HepG2 (cell line): ENCODE data around the gene GRB2. TPM values are rescaled to one million over a fixed set of nuclear protein-coding genes. Genes with fewer than 3 reads are reported as not detected.

Experiments
- FOXO1 ChIP-seq: sonication (generic); formaldehyde crosslinking; IDR thresholded peaks from 2 replicates; pipeline ENCODE4 v1.4.0; 2020; ENCODE audit warnings: missing genetic modification reagents
- NR2F2 ChIP-seq: IDR thresholded peaks from 2 replicates; pipeline ENCODE4 v1.6.1; 2012; ENCODE audit warnings: low read depth, inconsistent platforms, borderline replicate concordance
- RCOR2 ChIP-seq: IDR thresholded peaks from 2 replicates; pipeline ENCODE4 v1.6.1; 2016; ENCODE audit warnings: missing biosample characterization, missing genetic modification reagents
- RXRB ChIP-seq: IDR thresholded peaks from 2 replicates; pipeline ENCODE4 v1.6.1; 2016; ENCODE audit warnings: borderline replicate concordance, missing genetic modification reagents, missing compliant biosample characterization
- SAP130 ChIP-seq: IDR thresholded peaks from 2 replicates; pipeline ENCODE4 v1.6.1; 2016; ENCODE audit warnings: low read depth
- TEAD3 ChIP-seq: optimal IDR thresholded peaks from 2 replicates; pipeline ENCODE3; 2016; ENCODE audit warnings: borderline replicate concordance
- TERF1 ChIP-seq: sonication (generic); formaldehyde crosslinking; IDR thresholded peaks from 2 replicates; pipeline ENCODE4 v1.8.0; 2022; ENCODE audit warnings: mild to moderate bottlenecking, missing genetic modification reagents, moderate library complexity
- ZNF460 ChIP-seq: sonication (generic); formaldehyde crosslinking; IDR thresholded peaks from 2 replicates; pipeline ENCODE4 v1.5.1; 2020; ENCODE audit warnings: missing genetic modification reagents, mild to moderate bottlenecking, borderline replicate concordance
- ZNF770 ChIP-seq: sonication (generic); formaldehyde crosslinking; IDR thresholded peaks from 2 replicates; pipeline ENCODE4 v1.5.0; 2020; ENCODE audit warnings: mild to moderate bottlenecking, missing genetic modification reagents
- polyA plus RNA-seq, 8 experiments: library from polyadenylated mRNA; depleted of rRNA in 3 of 8; stranded (reverse) in 7 of 8; unstranded in 1 of 8; fragments of >200 nt; fragmentation: Illumina TruSeq in 4 of 8; extraction: Trizol in 4 of 8; gene quantifications; 2 replicates each; pipeline versions ENCODE4 v1.2.1 to v1.2.3, GENCODE V29; 2011 to 2016; ENCODE audit warnings: low read depth in 4 of 8, missing spikeins in 1 of 8, mixed read lengths in 1 of 8; ENCODE audit not compliant: insufficient read depth in 1 of 8
- total RNA-seq, 5 experiments: library from RNA; depleted of rRNA; stranded (reverse); fragments of >200 nt; fragmentation: Illumina TruSeq; extraction: Trizol; gene quantifications; 2 replicates each; pipeline ENCODE4 v1.2.3, GENCODE V29; 2016; ENCODE audit warnings: low read depth in 1 of 5
- TF ChIP-seq, protein P1 (sequence below): sonication (generic); formaldehyde crosslinking; conservative IDR thresholded peaks from 2 replicates; pipeline ENCODE4 v1.4.0; 2020; ENCODE audit warnings: mild to moderate bottlenecking, missing genetic modification reagents, moderate library complexity
- TF ChIP-seq, protein P2 (sequence below): sonication (generic); formaldehyde crosslinking; IDR thresholded peaks from 2 replicates; pipeline ENCODE4 v1.5.0; 2020; ENCODE audit warnings: mild to moderate bottlenecking, missing genetic modification reagents, borderline replicate concordance
- TF ChIP-seq, protein P3 (sequence below): sonication (generic); formaldehyde crosslinking; IDR thresholded peaks from 2 replicates; pipeline ENCODE4 v1.5.1; 2020; ENCODE audit warnings: mild to moderate bottlenecking, missing genetic modification reagents

Gene GRB2
- total and polyA plus RNA-seq, 2 of the 13 experiments (the other 11 are each of a cell fraction or from before 2014, with no cell fraction given) = 84.6 to 92.3 TPM

- TF ChIP-seq, protein P1, sequence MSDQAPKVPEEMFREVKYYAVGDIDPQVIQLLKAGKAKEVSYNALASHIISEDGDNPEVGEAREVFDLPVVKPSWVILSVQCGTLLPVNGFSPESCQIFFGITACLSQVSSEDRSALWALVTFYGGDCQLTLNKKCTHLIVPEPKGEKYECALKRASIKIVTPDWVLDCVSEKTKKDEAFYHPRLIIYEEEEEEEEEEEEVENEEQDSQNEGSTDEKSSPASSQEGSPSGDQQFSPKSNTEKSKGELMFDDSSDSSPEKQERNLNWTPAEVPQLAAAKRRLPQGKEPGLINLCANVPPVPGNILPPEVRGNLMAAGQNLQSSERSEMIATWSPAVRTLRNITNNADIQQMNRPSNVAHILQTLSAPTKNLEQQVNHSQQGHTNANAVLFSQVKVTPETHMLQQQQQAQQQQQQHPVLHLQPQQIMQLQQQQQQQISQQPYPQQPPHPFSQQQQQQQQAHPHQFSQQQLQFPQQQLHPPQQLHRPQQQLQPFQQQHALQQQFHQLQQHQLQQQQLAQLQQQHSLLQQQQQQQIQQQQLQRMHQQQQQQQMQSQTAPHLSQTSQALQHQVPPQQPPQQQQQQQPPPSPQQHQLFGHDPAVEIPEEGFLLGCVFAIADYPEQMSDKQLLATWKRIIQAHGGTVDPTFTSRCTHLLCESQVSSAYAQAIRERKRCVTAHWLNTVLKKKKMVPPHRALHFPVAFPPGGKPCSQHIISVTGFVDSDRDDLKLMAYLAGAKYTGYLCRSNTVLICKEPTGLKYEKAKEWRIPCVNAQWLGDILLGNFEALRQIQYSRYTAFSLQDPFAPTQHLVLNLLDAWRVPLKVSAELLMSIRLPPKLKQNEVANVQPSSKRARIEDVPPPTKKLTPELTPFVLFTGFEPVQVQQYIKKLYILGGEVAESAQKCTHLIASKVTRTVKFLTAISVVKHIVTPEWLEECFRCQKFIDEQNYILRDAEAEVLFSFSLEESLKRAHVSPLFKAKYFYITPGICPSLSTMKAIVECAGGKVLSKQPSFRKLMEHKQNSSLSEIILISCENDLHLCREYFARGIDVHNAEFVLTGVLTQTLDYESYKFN (CRISPR knock-in tag) = 0 out of 2 replicates have a peak, but pooled peaks have one; percentile 16
- peak; percentile 88 for TF ChIP-seq ZNF460
- peak; percentile 29; the same call in 1 of the 2 replicates for TF ChIP-seq RXRB (CRISPR knock-in tag)
- peak; percentile 57 for TF ChIP-seq TEAD3
- TF ChIP-seq FOXO1 (CRISPR knock-in tag) = 0 out of 2 replicates have a peak, but pooled peaks have one; percentile 17
- TF ChIP-seq, protein P2, sequence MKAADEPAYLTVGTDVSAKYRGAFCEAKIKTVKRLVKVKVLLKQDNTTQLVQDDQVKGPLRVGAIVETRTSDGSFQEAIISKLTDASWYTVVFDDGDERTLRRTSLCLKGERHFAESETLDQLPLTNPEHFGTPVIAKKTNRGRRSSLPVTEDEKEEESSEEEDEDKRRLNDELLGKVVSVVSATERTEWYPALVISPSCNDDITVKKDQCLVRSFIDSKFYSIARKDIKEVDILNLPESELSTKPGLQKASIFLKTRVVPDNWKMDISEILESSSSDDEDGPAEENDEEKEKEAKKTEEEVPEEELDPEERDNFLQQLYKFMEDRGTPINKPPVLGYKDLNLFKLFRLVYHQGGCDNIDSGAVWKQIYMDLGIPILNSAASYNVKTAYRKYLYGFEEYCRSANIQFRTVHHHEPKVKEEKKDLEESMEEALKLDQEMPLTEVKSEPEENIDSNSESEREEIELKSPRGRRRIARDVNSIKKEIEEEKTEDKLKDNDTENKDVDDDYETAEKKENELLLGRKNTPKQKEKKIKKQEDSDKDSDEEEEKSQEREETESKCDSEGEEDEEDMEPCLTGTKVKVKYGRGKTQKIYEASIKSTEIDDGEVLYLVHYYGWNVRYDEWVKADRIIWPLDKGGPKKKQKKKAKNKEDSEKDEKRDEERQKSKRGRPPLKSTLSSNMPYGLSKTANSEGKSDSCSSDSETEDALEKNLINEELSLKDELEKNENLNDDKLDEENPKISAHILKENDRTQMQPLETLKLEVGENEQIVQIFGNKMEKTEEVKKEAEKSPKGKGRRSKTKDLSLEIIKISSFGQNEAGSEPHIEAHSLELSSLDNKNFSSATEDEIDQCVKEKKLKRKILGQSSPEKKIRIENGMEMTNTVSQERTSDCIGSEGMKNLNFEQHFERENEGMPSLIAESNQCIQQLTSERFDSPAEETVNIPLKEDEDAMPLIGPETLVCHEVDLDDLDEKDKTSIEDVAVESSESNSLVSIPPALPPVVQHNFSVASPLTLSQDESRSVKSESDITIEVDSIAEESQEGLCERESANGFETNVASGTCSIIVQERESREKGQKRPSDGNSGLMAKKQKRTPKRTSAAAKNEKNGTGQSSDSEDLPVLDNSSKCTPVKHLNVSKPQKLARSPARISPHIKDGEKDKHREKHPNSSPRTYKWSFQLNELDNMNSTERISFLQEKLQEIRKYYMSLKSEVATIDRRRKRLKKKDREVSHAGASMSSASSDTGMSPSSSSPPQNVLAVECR (CRISPR knock-in tag) = peak; percentile 16; the same call in 1 of the 2 replicates
- TF ChIP-seq ZNF770 (CRISPR knock-in tag) = peak; percentile 98
- no peak for TF ChIP-seq TERF1 (CRISPR knock-in tag)
- TF ChIP-seq NR2F2 = 0 out of 2 replicates have a peak, but pooled peaks have one; percentile 65
- TF ChIP-seq, protein P3, sequence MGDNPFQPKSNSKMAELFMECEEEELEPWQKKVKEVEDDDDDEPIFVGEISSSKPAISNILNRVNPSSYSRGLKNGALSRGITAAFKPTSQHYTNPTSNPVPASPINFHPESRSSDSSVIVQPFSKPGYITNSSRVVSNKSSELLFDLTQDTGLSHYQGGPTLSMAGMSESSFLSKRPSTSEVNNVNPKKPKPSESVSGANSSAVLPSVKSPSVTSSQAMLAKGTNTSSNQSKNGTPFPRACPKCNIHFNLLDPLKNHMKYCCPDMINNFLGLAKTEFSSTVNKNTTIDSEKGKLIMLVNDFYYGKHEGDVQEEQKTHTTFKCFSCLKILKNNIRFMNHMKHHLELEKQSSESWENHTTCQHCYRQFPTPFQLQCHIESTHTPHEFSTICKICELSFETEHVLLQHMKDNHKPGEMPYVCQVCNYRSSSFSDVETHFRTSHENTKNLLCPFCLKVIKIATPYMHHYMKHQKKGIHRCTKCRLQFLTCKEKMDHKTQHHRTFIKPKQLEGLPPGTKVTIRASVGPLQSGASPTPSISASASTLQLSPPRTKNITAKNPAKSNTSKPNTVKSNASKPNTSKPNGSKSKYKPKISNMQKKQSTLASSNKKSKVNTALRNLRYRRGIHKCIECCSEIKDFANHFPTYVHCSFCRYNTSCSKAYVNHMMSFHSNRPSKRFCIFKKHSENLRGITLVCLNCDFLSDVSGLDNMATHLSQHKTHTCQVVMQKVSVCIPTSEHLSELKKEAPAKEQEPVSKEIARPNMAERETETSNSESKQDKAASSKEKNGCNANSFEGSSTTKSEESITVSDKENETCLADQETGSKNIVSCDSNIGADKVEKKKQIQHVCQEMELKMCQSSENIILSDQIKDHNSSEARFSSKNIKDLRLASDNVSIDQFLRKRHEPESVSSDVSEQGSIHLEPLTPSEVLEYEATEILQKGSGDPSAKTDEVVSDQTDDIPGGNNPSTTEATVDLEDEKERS = 0 out of 2 replicates have a peak, but pooled peaks have one; percentile 37
- peak; percentile 51; the same call in 1 of the 2 replicates for TF ChIP-seq RCOR2 (CRISPR knock-in tag)
- TF ChIP-seq SAP130 (CRISPR knock-in tag) = peak; percentile 45
Measured at GRCh38 chr17:75447951-75448856, 42.7 kb upstream of the GRB2 start (continued).
